GM18507 (cell line): Measurements from ENCODE around the gene HTR3E.
"Not testable (repeated sequence)": the region's sequence is repeated elsewhere in the genome, so short reads cannot be mapped to it uniquely, and the experiment has no call there.

Experiments
- DNase-seq: peaks from one replicate; pipeline ENCODE4 v3.0.0; 2011; ENCODE audit warnings: low read depth; ENCODE audit not compliant: insufficient read length; ENCODE audit errors: extremely low spot score
- FAIRE-seq: peaks from 2 replicates; lab custom pipeline; 2011; peaks lifted over from hg19 to GRCh38; lab: Jason Lieb, UNC

The HTR3E gene

GRCh38 chr3:184149123-184149522, 52.3 kb downstream of the HTR3E start:
- DNase-seq: no peak
- no peak for FAIRE-seq

GRCh38 chr3:184149770-184150169, 52.9 kb downstream of the HTR3E start:
- not testable (repeated sequence) for DNase-seq, FAIRE-seq

DNA sequence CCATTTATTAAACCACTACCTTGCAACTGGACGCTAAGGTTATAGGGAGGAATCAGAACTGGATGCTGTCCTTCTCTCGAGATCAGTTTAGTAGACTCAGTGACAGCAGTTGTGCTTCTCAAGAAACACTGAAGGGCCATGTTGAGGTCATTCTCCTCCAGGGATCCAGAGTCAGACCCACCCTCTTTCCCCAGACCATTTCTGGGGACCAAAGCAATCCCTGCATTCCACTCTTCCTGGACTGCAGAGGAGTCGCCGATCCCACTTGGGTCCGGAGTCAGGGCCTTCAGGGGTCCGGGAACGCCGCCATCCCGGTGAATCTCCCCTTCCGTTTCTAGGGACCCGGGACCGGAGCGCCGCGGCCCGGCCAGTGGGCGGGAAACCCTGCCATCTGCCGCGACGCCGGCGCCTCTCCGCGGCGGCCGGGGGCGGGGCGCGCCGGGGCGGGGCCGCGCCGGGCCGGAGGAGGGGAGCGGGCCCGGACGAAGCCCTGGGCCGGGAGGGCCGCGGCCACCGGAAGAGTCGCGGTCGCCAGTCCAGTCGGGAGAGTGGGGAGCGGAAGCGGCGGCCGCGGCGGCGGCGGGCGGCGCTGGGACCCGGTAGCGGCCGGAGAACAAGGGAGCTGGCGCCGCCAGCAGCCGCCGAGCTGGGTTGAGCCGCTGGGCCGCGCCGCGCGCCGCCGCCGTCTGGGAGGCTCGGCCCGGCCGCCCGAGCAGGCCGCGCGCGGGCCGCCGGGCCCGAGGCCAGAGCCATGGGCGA, 58.2 kb downstream of the HTR3E start, which contains the start of gene DVL3:
Gene DVL3 (plus strand): TSS at position 493 of the 759 bp plus-strand sequence. CDS start 259 bp downstream, at position 752.
- DNase-seq (peak; percentile 70), FAIRE-seq (no peak)

- DNase-seq (no peak), FAIRE-seq (no peak)
These were observed 59.0 kb downstream of the HTR3E start for GRCh38 chr3:184155644-184156521.

- FAIRE-seq (no peak), DNase-seq (no peak)
These were observed 59.7 kb downstream of the HTR3E start for GRCh38 chr3:184156522-184156955.
